ENCODE measurements around the gene LYSMD1.

- TF ChIP-seq TAF1 (IDR thresholded peaks at IDR 0.05; ENCODE audit: borderline replicate concordance, insufficient read depth, low read length): no peak
- TF ChIP-seq, protein P1, sequence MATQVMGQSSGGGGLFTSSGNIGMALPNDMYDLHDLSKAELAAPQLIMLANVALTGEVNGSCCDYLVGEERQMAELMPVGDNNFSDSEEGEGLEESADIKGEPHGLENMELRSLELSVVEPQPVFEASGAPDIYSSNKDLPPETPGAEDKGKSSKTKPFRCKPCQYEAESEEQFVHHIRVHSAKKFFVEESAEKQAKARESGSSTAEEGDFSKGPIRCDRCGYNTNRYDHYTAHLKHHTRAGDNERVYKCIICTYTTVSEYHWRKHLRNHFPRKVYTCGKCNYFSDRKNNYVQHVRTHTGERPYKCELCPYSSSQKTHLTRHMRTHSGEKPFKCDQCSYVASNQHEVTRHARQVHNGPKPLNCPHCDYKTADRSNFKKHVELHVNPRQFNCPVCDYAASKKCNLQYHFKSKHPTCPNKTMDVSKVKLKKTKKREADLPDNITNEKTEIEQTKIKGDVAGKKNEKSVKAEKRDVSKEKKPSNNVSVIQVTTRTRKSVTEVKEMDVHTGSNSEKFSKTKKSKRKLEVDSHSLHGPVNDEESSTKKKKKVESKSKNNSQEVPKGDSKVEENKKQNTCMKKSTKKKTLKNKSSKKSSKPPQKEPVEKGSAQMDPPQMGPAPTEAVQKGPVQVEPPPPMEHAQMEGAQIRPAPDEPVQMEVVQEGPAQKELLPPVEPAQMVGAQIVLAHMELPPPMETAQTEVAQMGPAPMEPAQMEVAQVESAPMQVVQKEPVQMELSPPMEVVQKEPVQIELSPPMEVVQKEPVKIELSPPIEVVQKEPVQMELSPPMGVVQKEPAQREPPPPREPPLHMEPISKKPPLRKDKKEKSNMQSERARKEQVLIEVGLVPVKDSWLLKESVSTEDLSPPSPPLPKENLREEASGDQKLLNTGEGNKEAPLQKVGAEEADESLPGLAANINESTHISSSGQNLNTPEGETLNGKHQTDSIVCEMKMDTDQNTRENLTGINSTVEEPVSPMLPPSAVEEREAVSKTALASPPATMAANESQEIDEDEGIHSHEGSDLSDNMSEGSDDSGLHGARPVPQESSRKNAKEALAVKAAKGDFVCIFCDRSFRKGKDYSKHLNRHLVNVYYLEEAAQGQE (IDR thresholded peaks at IDR 0.05; ENCODE audit: insufficient read depth in 1 of 2, low read depth in 2 of 2, low read length in 2 of 2): no peak
- TF ChIP-seq POLR2AphosphoS5 (IDR thresholded peaks at IDR 0.05; ENCODE audit: low read depth, low read length): no peak
- no peak for TF ChIP-seq FOXP2 (optimal IDR thresholded peaks at IDR 0.05; ENCODE audit: borderline replicate concordance, extremely low read depth, extremely low read length, insufficient read depth)
- no peak for TF ChIP-seq SIN3A (IDR thresholded peaks at IDR 0.05; ENCODE audit: borderline replicate concordance, insufficient read depth, low read length)
Observed at GRCh38 chr1:151157067-151157531, 8.6 kb downstream of the LYSMD1 start.
